Type B pancreatic cell (in vitro differentiated cells): Measurements from ENCODE around the gene AIF1L. TPM values are rescaled to one million over a fixed set of nuclear protein-coding genes. Genes with fewer than 3 reads are reported as not detected.
"Not testable (repeated sequence)": the region's sequence is repeated elsewhere in the genome, so short reads cannot be mapped to it uniquely, and the experiment has no call there.

Experiments used
- DNase-seq: peaks from one replicate; pipeline ENCODE4 v3.0.0; 2021; ENCODE audit warnings: mixed read lengths; ENCODE audit not compliant: unreplicated experiment; ENCODE audit errors: extremely low spot score
- H3K27ac Mint-ChIP-seq: 2 replicates; pipeline ENCODE4 v1.8.0; 2021; ENCODE audit warnings: mild to moderate bottlenecking, mixed read lengths
- H3K27me3 Mint-ChIP-seq: 2 replicates; pipeline ENCODE4 v1.8.0; 2021; ENCODE audit warnings: mixed read lengths
- H3K36me3 Mint-ChIP-seq: 2 replicates; pipeline ENCODE4 v1.8.0; 2021; ENCODE audit warnings: mixed read lengths
- H3K4me1 Mint-ChIP-seq: one replicate; pipeline ENCODE4 v1.8.0; 2021; ENCODE audit warnings: mixed read lengths; ENCODE audit not compliant: unreplicated experiment
- H3K4me3 Mint-ChIP-seq: 2 replicates; pipeline ENCODE4 v1.8.0; 2021; ENCODE audit warnings: mild to moderate bottlenecking, mixed read lengths
- H3K9me3 Mint-ChIP-seq: 2 replicates; pipeline ENCODE4 v1.8.0; 2021; ENCODE audit warnings: mixed read lengths
- CTCF ChIP-seq: fragments of 200-600 bp; sonication (generic); conservative IDR thresholded peaks from 2 replicates; pipeline ENCODE4 v1.5.0; 2021; ENCODE audit warnings: antibody characterized with exemption, mild to moderate bottlenecking
- total RNA-seq: library from RNA; stranded (reverse); gene quantifications from 2 replicates; pipeline ENCODE4 v1.2.1, GENCODE V29; 2021; ENCODE audit warnings: low replicate concordance

Gene AIF1L
- total RNA-seq, 1 donor from 2014 or later: 50.3 TPM

GRCh38 chr9:131146186-131146585 is 49.9 kb downstream of the AIF1L start:
- H3K27ac Mint-ChIP-seq: no peak overlapping the region
- H3K9me3 Mint-ChIP-seq: no peaks in the 10 kb centered on the region
- no peak for DNase-seq
- no peaks in the 10 kb centered on the region for H3K27me3 Mint-ChIP-seq
- peaks cover 32% of the 10 kb centered on the region for H3K36me3 Mint-ChIP-seq
- TF ChIP-seq CTCF: no peak
- no peak overlapping the region for H3K4me3 Mint-ChIP-seq
- no peaks in the 10 kb centered on the region for H3K4me1 Mint-ChIP-seq

GRCh38 chr9:131148276-131148675 is 51.9 kb downstream of the AIF1L start:
- Mint-ChIP-seq H3K4me3 (no peak overlapping the region), H3K27ac (no peak overlapping the region), H3K36me3 (peaks cover 36% of the 10 kb centered on the region), H3K4me1 (no peaks in the 10 kb centered on the region), H3K27me3 (no peaks in the 10 kb centered on the region), H3K9me3 (no peaks in the 10 kb centered on the region)
- no peak for TF ChIP-seq CTCF
- no peak for DNase-seq

- Mint-ChIP-seq H3K36me3 (peaks cover 36% of the 10 kb centered on the region), H3K27ac (no peak overlapping the region), H3K27me3 (no peaks in the 10 kb centered on the region), H3K4me3 (no peak overlapping the region), H3K9me3 (no peaks in the 10 kb centered on the region), H3K4me1 (no peaks in the 10 kb centered on the region)
- no peak for DNase-seq
- TF ChIP-seq CTCF: no peak
Observed at GRCh38 chr9:131148966-131149687, 52.8 kb downstream of the AIF1L start.

GRCh38 chr9:131149688-131150053 is 53.3 kb downstream of the AIF1L start:
- Mint-ChIP-seq H3K27ac (no peak overlapping the region), H3K27me3 (no peaks in the 10 kb centered on the region), H3K36me3 (peaks cover 38% of the 10 kb centered on the region), H3K9me3 (no peaks in the 10 kb centered on the region), H3K4me3 (no peak overlapping the region), H3K4me1 (no peaks in the 10 kb centered on the region)
- no peak for DNase-seq
- TF ChIP-seq CTCF: no peak

- Mint-ChIP-seq H3K4me3 (no peak overlapping the region), H3K9me3 (no peaks in the 10 kb centered on the region), H3K36me3 (peaks cover 40% of the 10 kb centered on the region), H3K4me1 (no peaks in the 10 kb centered on the region), H3K27me3 (no peaks in the 10 kb centered on the region), H3K27ac (no peak overlapping the region)
- no peak for TF ChIP-seq CTCF
- DNase-seq: no peak
Observed at GRCh38 chr9:131153595-131153994, 57.3 kb downstream of the AIF1L start.

GRCh38 chr9:131158673-131159072 is 62.3 kb downstream of the AIF1L start:
- not testable (repeated sequence) for H3K27me3 Mint-ChIP-seq, H3K9me3 Mint-ChIP-seq, H3K4me1 Mint-ChIP-seq, DNase-seq, H3K4me3 Mint-ChIP-seq, H3K27ac Mint-ChIP-seq
- peaks cover 29% of the 10 kb centered on the region for H3K36me3 Mint-ChIP-seq
